H9 (cell line): ENCODE measurements around the gene NCOR2. TPM values are rescaled to one million over a fixed set of nuclear protein-coding genes. Genes with fewer than 3 reads are reported as not detected.

Source experiments
- DNase-seq: peaks from one replicate; pipeline ENCODE4 v3.0.0-alpha.2; 2017
- H2AFZ ChIP-seq: one replicate; pipeline ENCODE4 v1.6.1; 2013; ENCODE audit warnings: mild to moderate bottlenecking, low read length, control low read depth, moderate library complexity
- H2AK5ac ChIP-seq: 2 replicates; pipeline ENCODE4 v1.6.1; 2013; ENCODE audit warnings: low read length, control low read depth, mixed read lengths; ENCODE audit not compliant: insufficient read length
- H2BK120ac ChIP-seq: one replicate; pipeline ENCODE4 v1.6.1; 2013; ENCODE audit warnings: low read depth, mild to moderate bottlenecking, low read length, control low read depth, inconsistent platforms; ENCODE audit not compliant: poor library complexity, severe bottlenecking
- H2BK12ac ChIP-seq: 2 replicates; pipeline ENCODE4 v1.6.1; 2013; ENCODE audit warnings: low read length, control low read depth, mixed read lengths, low read depth; ENCODE audit not compliant: insufficient read length
- H2BK15ac ChIP-seq: 2 replicates; pipeline ENCODE4 v1.6.1; 2013; ENCODE audit warnings: low read depth, low read length, control low read depth
- H2BK20ac ChIP-seq: one replicate; pipeline ENCODE4 v1.6.1; 2013; ENCODE audit warnings: low read depth, mild to moderate bottlenecking, low read length, control low read depth, inconsistent platforms; ENCODE audit not compliant: poor library complexity, severe bottlenecking
- H2BK5ac ChIP-seq: 2 replicates; pipeline ENCODE4 v1.6.1; 2013; ENCODE audit warnings: low read length, control low read depth, mixed read lengths; ENCODE audit not compliant: insufficient read length
- H3K14ac ChIP-seq: 2 replicates; pipeline ENCODE4 v1.6.1; 2013; ENCODE audit warnings: low read length, control low read depth; ENCODE audit not compliant: insufficient read depth
- H3K18ac ChIP-seq: 2 replicates; pipeline ENCODE4 v1.6.1; 2013; ENCODE audit warnings: low read depth, mild to moderate bottlenecking, mixed read lengths, low read length, control low read depth; ENCODE audit not compliant: insufficient read length
- H3K23ac ChIP-seq: 2 replicates; pipeline ENCODE4 v1.6.1; 2013; ENCODE audit warnings: low read length, control low read depth, mixed read lengths, low read depth; ENCODE audit not compliant: insufficient read length
- H3K23me2 ChIP-seq: 2 replicates; pipeline ENCODE4 v1.6.1; 2013; ENCODE audit warnings: low read depth, mild to moderate bottlenecking, mixed read lengths, low read length, control low read depth; ENCODE audit not compliant: insufficient read length, poor library complexity, severe bottlenecking
- H3K27ac ChIP-seq: 2 replicates; pipeline ENCODE4 v1.5.1; 2013; ENCODE audit warnings: low read length, control low read depth, mixed read lengths, low read depth; ENCODE audit not compliant: insufficient read length
- H3K27me3 ChIP-seq: 2 replicates; pipeline ENCODE4 v1.6.1; 2013; ENCODE audit warnings: low read length, control low read depth, inconsistent platforms; ENCODE audit not compliant: insufficient read depth
- H3K4ac ChIP-seq: 2 replicates; pipeline ENCODE4 v1.6.1; 2013; ENCODE audit warnings: low read depth, mild to moderate bottlenecking, control low read depth, inconsistent platforms, low read length, moderate library complexity
- H3K4me1 ChIP-seq: 2 replicates; pipeline ENCODE4 v1.6.1; 2013; ENCODE audit warnings: low read length, control low read depth, inconsistent platforms; ENCODE audit not compliant: insufficient read depth
- H3K4me2 ChIP-seq: 2 replicates; pipeline ENCODE4 v1.6.1; 2013; ENCODE audit warnings: low read length, control low read depth, mixed read lengths; ENCODE audit not compliant: insufficient read length, insufficient read depth
- H3K56ac ChIP-seq: 2 replicates; pipeline ENCODE4 v1.6.1; 2013; ENCODE audit warnings: low read depth, mild to moderate bottlenecking, mixed read lengths, low read length, control low read depth; ENCODE audit not compliant: insufficient read length
- H3K79me1 ChIP-seq: 2 replicates; pipeline ENCODE4 v1.6.1; 2013; ENCODE audit warnings: low read depth, mild to moderate bottlenecking, moderate library complexity, low read length, control low read depth, inconsistent platforms; ENCODE audit not compliant: insufficient read depth, poor library complexity, severe bottlenecking
- H3K79me2 ChIP-seq: 2 replicates; pipeline ENCODE4 v1.6.1; 2013; ENCODE audit warnings: low read length, control low read depth, inconsistent platforms; ENCODE audit not compliant: insufficient read depth
- H3K9ac ChIP-seq: 2 replicates; pipeline ENCODE4 v1.6.1; 2013; ENCODE audit warnings: low read length, control low read depth, mixed read lengths; ENCODE audit not compliant: insufficient read length; ENCODE audit errors: extremely low read depth
- H3K9me3 ChIP-seq: one replicate; pipeline ENCODE4 v1.6.1; 2013; ENCODE audit warnings: low read depth, low read length, inconsistent platforms; ENCODE audit not compliant: control insufficient read depth
- H3T11ph ChIP-seq: one replicate; pipeline ENCODE4 v1.6.1; 2013; ENCODE audit warnings: mild to moderate bottlenecking, low read length, control low read depth, inconsistent platforms
- H4K20me1 ChIP-seq: one replicate; pipeline ENCODE4 v1.6.1; 2013; ENCODE audit not compliant: control insufficient read depth, insufficient read length, insufficient read depth
- H4K5ac ChIP-seq: 2 replicates; pipeline ENCODE4 v1.6.1; 2013; ENCODE audit warnings: low read depth, mild to moderate bottlenecking, mixed read lengths, low read length, control low read depth; ENCODE audit not compliant: insufficient read length
- H4K8ac ChIP-seq: replicated peaks from 2 replicates; pipeline ENCODE4 v1.6.1; 2013; ENCODE audit warnings: low read length, control low read depth, mixed read lengths, low read depth; ENCODE audit not compliant: insufficient read length
- H4K91ac ChIP-seq: 2 replicates; pipeline ENCODE4 v1.6.1; 2013; ENCODE audit warnings: low read depth, mild to moderate bottlenecking, moderate library complexity, mixed read lengths, low read length, control low read depth; ENCODE audit not compliant: insufficient read length
- H3K27ac Mint-ChIP-seq, 3 experiments: 2 replicates in 2 of 3; 3 replicates in 1 of 3; pipeline ENCODE4 v1.8.0; 2020 to 2021; ENCODE audit warnings: mixed read lengths in 3 of 3, mild to moderate bottlenecking in 1 of 3, moderate library complexity in 1 of 3
- H3K27me3 Mint-ChIP-seq: 2 replicates; pipeline ENCODE4 v1.8.0; 2021; ENCODE audit warnings: low read depth, mild to moderate bottlenecking, moderate library complexity, mixed read lengths
- H3K36me3 Mint-ChIP-seq, 3 experiments: 2 replicates in 2 of 3; 3 replicates in 1 of 3; pipeline ENCODE4 v1.8.0; 2020 to 2021; ENCODE audit warnings: low read depth in 3 of 3, mixed read lengths in 3 of 3; ENCODE audit not compliant: insufficient read depth in 1 of 3
- H3K4me1 Mint-ChIP-seq, 2 experiments: 2 replicates each; pipeline ENCODE4 v1.8.0; 2020; ENCODE audit warnings: mixed read lengths in 2 of 2
- H3K4me3 Mint-ChIP-seq, 2 experiments: 2 replicates in 1 of 2; 3 replicates in 1 of 2; pipeline ENCODE4 v1.8.0; 2020 to 2021; ENCODE audit warnings: mild to moderate bottlenecking in 2 of 2, mixed read lengths in 2 of 2, moderate library complexity in 1 of 2
- H3K9me3 Mint-ChIP-seq, 2 experiments: 2 replicates in 1 of 2; 3 replicates in 1 of 2; pipeline ENCODE4 v1.8.0; 2020; ENCODE audit warnings: mild to moderate bottlenecking in 2 of 2, mixed read lengths in 2 of 2, moderate library complexity in 1 of 2
- WGBS: extraction: QIAGEN DNeasy Blood & Tissue Kit; methylation state at CpG from one replicate; pipeline ENCODE4 v1.1.7; 2013; ENCODE audit warnings: missing lambda C conversion rate, low lambda C conversion rate, mixed read lengths; ENCODE audit not compliant: insufficient read length; ENCODE audit errors: extremely low coverage; 5-methylcytosine and 5-hydroxymethylcytosine counted together
- total RNA-seq: library from RNA; stranded (reverse); gene quantifications from 2 replicates; pipeline ENCODE4 v1.2.1, GENCODE V29; 2021
- TF ChIP-seq, protein P1 (sequence below): fragments of 200-600 bp; sonication (generic); conservative IDR thresholded peaks from 3 replicates; pipeline ENCODE4 v1.8.0; 2021; ENCODE audit warnings: antibody characterized with exemption, mild to moderate bottlenecking

NCOR2 gene
- total RNA-seq, 1 experiment from 2014 or later: 226 TPM

DNA sequence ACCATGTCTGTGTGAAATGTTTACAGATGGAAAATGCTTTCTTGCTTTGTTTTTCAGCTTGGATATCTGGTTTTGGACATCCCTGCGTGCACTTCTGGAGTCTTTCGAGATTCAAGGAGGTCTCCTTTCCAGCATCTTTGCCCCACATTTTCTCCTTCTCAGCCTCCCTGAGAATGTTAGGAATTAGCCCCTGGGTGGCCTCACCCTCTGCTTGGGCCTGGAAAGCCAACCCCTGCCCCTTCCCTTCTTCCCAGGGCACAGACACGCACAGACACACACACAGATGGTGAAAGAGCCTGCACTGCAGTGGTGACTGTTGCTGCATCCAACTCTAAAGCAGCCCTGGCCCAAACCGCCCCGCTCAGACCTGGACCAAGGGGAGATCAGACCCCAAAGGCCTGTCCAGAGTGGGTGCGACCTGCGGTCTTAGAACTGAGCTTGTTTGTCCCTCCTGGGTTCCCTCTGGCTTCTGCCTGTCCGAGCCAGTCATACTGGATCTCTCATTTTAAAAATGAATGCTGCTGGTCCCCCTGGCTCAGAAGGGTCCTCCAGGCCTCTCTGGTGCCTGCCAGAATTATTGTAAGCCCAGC is 8.7 kb upstream of the NCOR2 start:
- H3K27ac ChIP-seq: no peak overlapping the region
- Mint-ChIP-seq H3K9me3 (peaks cover 0 to 7% of the 10 kb centered on the region in 2 experiments; a peak in 3 of 5 replicates), H3K36me3 (peaks cover 3 to 12% (median 9%) of the 10 kb centered on the region in 3 experiments; a peak in 5 of 7 replicates), H3K27me3 (peaks cover 12% of the 10 kb centered on the region; the same call in 1 of the 2 replicates), H3K4me3 (no peak overlapping the region), H3K4me1 (peaks cover 13 to 22% of the 10 kb centered on the region in 2 experiments), H3K27ac (no peak overlapping the region)
- no peak overlapping the region for H3K4ac ChIP-seq
- H3K4me1 ChIP-seq: no peaks in the 10 kb centered on the region; the same call in 1 of the 2 replicates
- no peak overlapping the region for H3K18ac ChIP-seq
- H3K23ac ChIP-seq: no peak overlapping the region
- H4K91ac ChIP-seq: no peak overlapping the region
- H2AK5ac ChIP-seq: no peak overlapping the region
- H3K79me1 ChIP-seq: no peaks in the 10 kb centered on the region
- DNase-seq: no peak
- H3K23me2 ChIP-seq: no peaks in the 10 kb centered on the region
- no CpG with 5 or more reads among the region's 8 CpGs for WGBS
- no peaks in the 10 kb centered on the region for H3K27me3 ChIP-seq
- no peak overlapping the region for H2AFZ ChIP-seq
- H3T11ph ChIP-seq: no peak overlapping the region
- no peak overlapping the region for H4K5ac ChIP-seq
- TF ChIP-seq, protein P1, sequence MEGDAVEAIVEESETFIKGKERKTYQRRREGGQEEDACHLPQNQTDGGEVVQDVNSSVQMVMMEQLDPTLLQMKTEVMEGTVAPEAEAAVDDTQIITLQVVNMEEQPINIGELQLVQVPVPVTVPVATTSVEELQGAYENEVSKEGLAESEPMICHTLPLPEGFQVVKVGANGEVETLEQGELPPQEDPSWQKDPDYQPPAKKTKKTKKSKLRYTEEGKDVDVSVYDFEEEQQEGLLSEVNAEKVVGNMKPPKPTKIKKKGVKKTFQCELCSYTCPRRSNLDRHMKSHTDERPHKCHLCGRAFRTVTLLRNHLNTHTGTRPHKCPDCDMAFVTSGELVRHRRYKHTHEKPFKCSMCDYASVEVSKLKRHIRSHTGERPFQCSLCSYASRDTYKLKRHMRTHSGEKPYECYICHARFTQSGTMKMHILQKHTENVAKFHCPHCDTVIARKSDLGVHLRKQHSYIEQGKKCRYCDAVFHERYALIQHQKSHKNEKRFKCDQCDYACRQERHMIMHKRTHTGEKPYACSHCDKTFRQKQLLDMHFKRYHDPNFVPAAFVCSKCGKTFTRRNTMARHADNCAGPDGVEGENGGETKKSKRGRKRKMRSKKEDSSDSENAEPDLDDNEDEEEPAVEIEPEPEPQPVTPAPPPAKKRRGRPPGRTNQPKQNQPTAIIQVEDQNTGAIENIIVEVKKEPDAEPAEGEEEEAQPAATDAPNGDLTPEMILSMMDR: no peak
- H2BK15ac ChIP-seq: no peak overlapping the region
- H3K56ac ChIP-seq: no peak overlapping the region
- no peak overlapping the region for H3K14ac ChIP-seq
- no peaks in the 10 kb centered on the region for H3K79me2 ChIP-seq
- H3K9ac ChIP-seq: no peak overlapping the region
- H4K8ac ChIP-seq: no peak overlapping the region
- no peak overlapping the region for H2BK20ac ChIP-seq
- no peak overlapping the region for H2BK12ac ChIP-seq
- no peak overlapping the region for H3K4me2 ChIP-seq
- H2BK120ac ChIP-seq: no peak overlapping the region
- no peak overlapping the region for H2BK5ac ChIP-seq
- no peaks in the 10 kb centered on the region for H4K20me1 ChIP-seq
- H3K9me3 ChIP-seq: no peaks in the 10 kb centered on the region
